Ovary (tissue), 9 donors: ENCODE data around the gene BARHL1. TPM values are rescaled to one million over a fixed set of nuclear protein-coding genes. Genes with fewer than 3 reads are reported as not detected.

Experiments used
- DNase-seq, 5 donors: peaks; one replicate each; pipeline ENCODE4 v3.0.0-alpha.2; 2019 to 2020
- H3K27ac ChIP-seq, 2 donors: fragments of 200-600 bp; one replicate each; pipeline versions ENCODE4 v1.5.1 to v1.8.0; 2019 to 2022
- H3K27me3 ChIP-seq: fragments of 200-600 bp; one replicate; pipeline ENCODE4 v1.8.0; 2022
- H3K36me3 ChIP-seq: fragments of 200-600 bp; sonication (generic); one replicate; pipeline ENCODE4 v1.5.1; 2019
- H3K4me1 ChIP-seq: one replicate; pipeline ENCODE4 v1.8.1; 2013; ENCODE audit warnings: mild to moderate bottlenecking, moderate library complexity; ENCODE audit not compliant: insufficient read depth
- H3K4me3 ChIP-seq: fragments of 200-600 bp; sonication (generic); one replicate; pipeline ENCODE4 v1.5.1; 2017
- H3K9me3 ChIP-seq, 2 donors: fragments of 200-600 bp in 1 of 2; sonication (generic) in 1 of 2; one replicate each; pipeline versions ENCODE4 v1.5.1 to v1.8.1; 2013 to 2019; ENCODE audit warnings: mild to moderate bottlenecking in 1 of 2, moderate library complexity in 1 of 2
- CTCF ChIP-seq, 3 donors: fragments of 450-650 bp in 2 of 3; fragments of 200-600 bp in 1 of 3; IDR thresholded peaks; one replicate each; pipeline versions ENCODE4 v1.5.1 to v1.8.0; 2016 to 2022; ENCODE audit warnings: antibody characterized with exemption in 3 of 3, mild to moderate bottlenecking in 1 of 3
- EP300 ChIP-seq: sonication (generic); formaldehyde crosslinking; IDR thresholded peaks from one replicate; pipeline ENCODE4 v1.6.1; 2017; ENCODE audit warnings: antibody characterized with exemption
- POLR2A ChIP-seq: fragments of 450-650 bp; IDR thresholded peaks from one replicate; pipeline ENCODE4 v1.6.1; 2017; ENCODE audit warnings: antibody characterized with exemption, mild to moderate bottlenecking, moderate library complexity
- WGBS, 3 donors: extraction: QIAGEN DNeasy Blood & Tissue Kit in 1 of 3; methylation state at CpG; one replicate each; pipeline versions ENCODE4 v1.1.5 to v1.1.7; 2013 to 2017; 5-methylcytosine and 5-hydroxymethylcytosine counted together
- intact Hi-C, 4 donors: fragments of 100-400 bp; cut with DNase I; formaldehyde crosslinking; loops; one replicate each; pipeline versions ENCODE4 v1.11.0 to v1.15.1; 2022 to 2023
- polyA plus RNA-seq, 2 donors: library from polyadenylated mRNA; stranded (reverse); fragments of 200-250 nt in 1 of 2; fragments of 350-450 nt in 1 of 2; fragmentation: Illumina TruSeq in 1 of 2; extraction: RNeasy Lipid Tissue Mini Kit (QIAGEN cat#74804) in 1 of 2; gene quantifications; one replicate each; pipeline ENCODE4 v1.2.3, GENCODE V29; 2013 to 2014
- total RNA-seq, 7 donors: library from RNA; depleted of rRNA in 2 of 7; stranded (reverse); fragments of >200 nt in 2 of 7; fragmentation: NEBNext Ultra II Directional in 3 of 7; extraction: Animal tissue kit (Norgen Biotek cat#: 25700) in 3 of 7; gene quantifications; one replicate each; pipeline versions ENCODE4 v1.1.0 to v1.2.4, GENCODE V29; 2016 to 2023
- donor health status: DM: no; HTN: no; CAD: no; lungs with moderate emphysema.
- donor health status: DM: no; HTN: no; CAD: no.
- donor health status: Bipolar disorder and iron deficiency.
- donor health status: DM: yes; HTN: yes; CAD: no.
- donor health status: DM: no; HTN: no; CAD: no.
- donor health status: DM: yes; HTN: yes; CAD: no.

Gene BARHL1
- total and polyA plus RNA-seq, 9 donors, result not detected

DNA sequence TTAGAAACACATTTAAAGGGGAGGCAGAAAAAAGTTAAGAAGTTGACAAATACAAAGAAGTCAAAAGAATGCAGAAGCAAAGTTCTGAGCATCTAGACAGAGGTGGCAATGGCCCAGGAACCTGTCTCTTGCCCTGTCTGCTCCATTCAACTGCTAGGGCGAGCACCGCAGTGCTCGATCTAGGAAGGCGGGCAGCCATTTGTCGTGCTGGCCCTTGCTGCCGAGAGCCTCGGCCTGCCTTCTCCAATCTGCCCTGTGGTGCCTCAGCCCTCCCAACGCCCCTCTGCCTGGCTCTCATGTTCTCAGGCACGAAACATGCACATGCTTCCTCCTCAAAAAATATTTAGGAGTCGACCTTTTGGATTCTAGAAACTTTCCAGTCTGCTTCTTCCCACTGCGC lies 45.2 kb downstream of the BARHL1 start:
- 85 to 90% (median 89%) methylated on average over 11 of the region's 11 CpGs for WGBS, 3 donors
- H3K36me3 ChIP-seq, result peaks cover 4% of the 10 kb centered on the region
- no peak overlapping the region for H3K4me3 ChIP-seq
- no peaks in the 10 kb centered on the region for H3K4me1 ChIP-seq
- no peaks in the 10 kb centered on the region for H3K27me3 ChIP-seq
- TF ChIP-seq POLR2A (no peak), EP300 (no peak), CTCF (IDR thresholded peaks at IDR 0.05) (no peak)
- intact Hi-C loops, result no loop called here
- no peak overlapping the region for H3K27ac ChIP-seq
- no peak for DNase-seq
- H3K9me3 ChIP-seq, result no peaks in the 10 kb centered on the region

DNA sequence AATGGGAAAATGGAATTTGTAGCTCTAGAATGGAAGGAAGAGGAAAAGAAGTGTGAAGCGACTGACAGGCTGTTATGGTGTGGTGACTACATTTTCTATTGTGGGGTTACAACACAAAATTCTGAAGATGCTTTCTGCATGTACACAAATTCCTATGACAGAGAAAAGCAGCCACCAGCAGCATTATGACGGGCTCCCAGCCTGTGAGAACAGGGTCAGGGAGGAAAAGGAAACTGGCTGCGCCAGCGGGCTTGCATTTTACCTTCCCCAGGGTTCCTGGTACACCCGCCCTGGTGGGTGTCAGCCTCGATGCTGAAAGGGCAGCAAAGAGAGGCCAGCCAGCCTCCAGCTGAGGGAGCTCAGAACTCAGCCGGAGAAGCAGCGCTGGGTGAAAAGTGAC lies 46.3 kb downstream of the BARHL1 start:
- DNase-seq, result no peak
- intact Hi-C loops, result no loop called here
- no peak overlapping the region for H3K27ac ChIP-seq
- H3K4me3 ChIP-seq, result no peak overlapping the region
- WGBS, 3 donors, result 90 to 92% (median 92%) methylated on average over 8 of the region's 8 CpGs
- no peaks in the 10 kb centered on the region for H3K4me1 ChIP-seq
- TF ChIP-seq POLR2A (no peak), CTCF (IDR thresholded peaks at IDR 0.05) (no peak), EP300 (no peak)
- H3K27me3 ChIP-seq, result no peaks in the 10 kb centered on the region
- H3K9me3 ChIP-seq, result no peaks in the 10 kb centered on the region
- peaks cover 4% of the 10 kb centered on the region for H3K36me3 ChIP-seq

GRCh38 chr9:132630116-132630515 lies 47.7 kb downstream of the BARHL1 start:
- TF ChIP-seq CTCF (IDR thresholded peaks at IDR 0.05) (no peak), POLR2A (no peak), EP300 (no peak)
- 86 to 88% (median 88%) methylated on average over 9 of the region's 9 CpGs for whole genome bisulfite sequencing, 3 donors
- H3K4me1 ChIP-seq, result no peaks in the 10 kb centered on the region
- no peak for DNase-seq
- H3K27ac ChIP-seq, result no peak overlapping the region
- no peak overlapping the region for H3K4me3 ChIP-seq
- no peaks in the 10 kb centered on the region for H3K27me3 ChIP-seq
- intact Hi-C loops, result no loop called here
- no peaks in the 10 kb centered on the region for H3K9me3 ChIP-seq
- peaks cover 4% of the 10 kb centered on the region for H3K36me3 ChIP-seq

DNA sequence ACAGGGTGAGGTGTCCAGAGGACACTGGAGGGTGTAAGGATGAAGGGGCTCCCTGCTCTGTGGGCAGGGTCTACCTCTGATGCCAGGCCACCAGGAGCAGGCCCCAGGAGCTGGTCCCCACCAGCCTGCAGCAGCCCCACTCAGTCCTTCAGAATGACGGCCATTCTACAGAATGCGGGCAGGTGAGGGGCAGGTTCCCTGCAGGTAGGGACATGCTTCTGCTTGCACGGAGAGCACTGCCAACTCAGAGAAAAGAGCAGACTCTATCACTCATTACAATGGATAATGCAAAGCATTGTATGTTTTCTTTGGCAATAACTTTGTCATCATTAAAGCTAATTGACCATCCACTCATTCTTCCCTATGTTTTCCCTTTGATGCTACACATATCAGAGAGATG lies 48.4 kb downstream of the BARHL1 start:
- H3K4me1 ChIP-seq, result no peaks in the 10 kb centered on the region
- no peak for DNase-seq
- H3K36me3 ChIP-seq, result peaks cover 4% of the 10 kb centered on the region
- intact Hi-C loops, result no loop called here
- no peaks in the 10 kb centered on the region for H3K27me3 ChIP-seq
- no peak for TF ChIP-seq CTCF (IDR thresholded peaks at IDR 0.05)
- TF ChIP-seq POLR2A, result no peak
- TF ChIP-seq EP300, result no peak
- H3K27ac ChIP-seq, result no peak overlapping the region
- no peaks in the 10 kb centered on the region for H3K9me3 ChIP-seq
- no peak overlapping the region for H3K4me3 ChIP-seq
- 76 to 81% (median 77%) methylated on average over 3 of the region's 3 CpGs for WGBS, 3 donors

DNA sequence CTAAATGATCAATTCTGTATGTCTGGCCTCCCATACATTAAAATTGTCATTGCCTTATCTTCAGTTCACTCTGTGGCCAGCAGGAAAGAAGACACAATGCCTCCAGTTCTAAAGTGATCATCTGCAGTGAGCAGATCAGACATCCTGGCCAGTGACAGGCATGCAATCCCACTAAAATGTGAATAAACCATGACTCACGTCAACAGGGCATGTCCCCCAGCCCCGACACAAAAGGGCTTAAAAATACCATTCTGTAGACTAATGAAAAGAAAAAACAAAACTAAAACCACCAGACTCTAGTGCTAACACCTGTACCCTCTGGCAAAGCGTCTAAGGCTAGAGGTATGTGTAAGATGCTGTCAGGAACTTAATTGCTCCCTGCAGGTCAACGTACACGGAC lies 48.9 kb downstream of the BARHL1 start:
- H3K36me3 ChIP-seq, result peaks cover 4% of the 10 kb centered on the region

More for the DNA sequence above, 48.9 kb downstream of the BARHL1 start:
- DNase-seq, result no peak
- intact Hi-C loops, result no loop called here
- Histone ChIP-seq H3K27ac (no peak overlapping the region), H3K4me1 (no peaks in the 10 kb centered on the region), H3K27me3 (no peaks in the 10 kb centered on the region), H3K9me3 (no peaks in the 10 kb centered on the region), H3K4me3 (no peak overlapping the region)
- TF ChIP-seq CTCF (IDR thresholded peaks at IDR 0.05) (no peak), EP300 (no peak), POLR2A (no peak)
- 87 to 93% (median 91%) methylated on average over 5 of the region's 5 CpGs for WGBS, 3 donors
